K562 (cell line): Measurements from ENCODE around the gene SGTB. TPM values are rescaled to one million over a fixed set of nuclear protein-coding genes. Genes with fewer than 3 reads are reported as not detected.

Experiments used
- ATAC-seq: fragments of 200-7000 bp; cut with Tn5 transposase; 3 replicates; pipeline ENCODE4 v1.9.1; 2020; ENCODE audit warnings: moderate library complexity
- BruUV-seq: library from RNA; stranded (reverse); fragments of 400-500 nt; replicated peaks from 2 replicates; lab custom pipeline; 2021; lab: Mats Ljungman, UMichigan
- CTCF ChIA-PET: fragments of 300-600 bp; formaldehyde crosslinking; extraction: SDS; loops from one replicate; lab custom pipeline; 2021; ENCODE audit warnings: low intra/inter-chr PET ratio; lab: Yijun Ruan, JAX
- POLR2A ChIA-PET: fragments of 300-600, 350-650 bp; sonication (Branson Sonifier 250); formaldehyde crosslinking; extraction: SDS; loops from one replicate; lab custom pipeline; 2021; ENCODE audit warnings: antibody characterized with exemption, inconsistent platforms; lab: Yijun Ruan, JAX
- DNase-seq, 4 experiments: peaks; one replicate each; pipeline versions ENCODE4 v3.0.0 to v3.0.0-alpha.2; 2011 to 2018; ENCODE audit warnings: low spot score in 3 of 4, mixed read lengths in 3 of 4; ENCODE audit errors: extremely low read depth in 1 of 4
- FAIRE-seq: peaks from 2 replicates; lab custom pipeline; 2011; peaks lifted over from hg19 to GRCh38; lab: Jason Lieb, UNC
- H2AFZ ChIP-seq: 2 replicates; pipeline ENCODE4 v1.6.0; 2011; ENCODE audit warnings: low read depth, low read length, control low read depth, inconsistent platforms
- H3K27ac ChIP-seq: fragments of 200-600 bp; 3 replicates; pipeline ENCODE4 v1.8.0; 2011; ENCODE audit warnings: low read depth, mild to moderate bottlenecking, control low read depth, inconsistent platforms, low read length, moderate library complexity, mixed read lengths; ENCODE audit errors: extremely low read depth
- H3K27me3 ChIP-seq, 2 experiments: fragments of 300-600 bp in 1 of 2; 2 replicates in 1 of 2; 3 replicates in 1 of 2; pipeline versions ENCODE4 v1.6.0 to v1.8.0; 2011; ENCODE audit warnings: inconsistent platforms in 2 of 2, low read length in 2 of 2, mild to moderate bottlenecking in 1 of 2, mixed read lengths in 1 of 2, moderate library complexity in 1 of 2; ENCODE audit not compliant: control insufficient read depth in 2 of 2, insufficient read depth in 2 of 2
- H3K36me3 ChIP-seq: fragments of 300-600 bp; 3 replicates; pipeline ENCODE4 v1.8.0; 2011; ENCODE audit warnings: mild to moderate bottlenecking, low read length, inconsistent platforms; ENCODE audit not compliant: control insufficient read depth, insufficient read depth
- H3K4me1 ChIP-seq, 2 experiments: fragments of 200-600 bp in 1 of 2; replicated peaks in 1 of 2; 2 replicates in 1 of 2; 3 replicates in 1 of 2; pipeline versions ENCODE4 v1.5.1 to v1.8.0; 2011; ENCODE audit warnings: inconsistent platforms in 2 of 2, low read length in 2 of 2, mild to moderate bottlenecking in 1 of 2, mixed read lengths in 1 of 2, moderate library complexity in 1 of 2; ENCODE audit not compliant: control insufficient read depth in 2 of 2, insufficient read depth in 2 of 2
- H3K4me2 ChIP-seq: 2 replicates; pipeline ENCODE4 v1.6.1; 2011; ENCODE audit warnings: low read length, control low read depth, inconsistent platforms, mixed read lengths; ENCODE audit not compliant: insufficient read depth
- H3K4me3 ChIP-seq: fragments of 200-600 bp; sonication (generic), shearing (Covaris generic); 2 replicates; pipeline ENCODE4 v1.5.1; 2016; ENCODE audit warnings: control low read depth, inconsistent platforms
- H3K79me2 ChIP-seq: fragments of 200-600 bp; 3 replicates; pipeline ENCODE4 v1.8.0; 2011; ENCODE audit warnings: low read length, inconsistent platforms; ENCODE audit not compliant: control insufficient read depth, insufficient read depth
- H3K9ac ChIP-seq, 2 experiments: 2 replicates each; pipeline versions ENCODE4 v1.6.0 to v1.6.1; 2011; ENCODE audit warnings: low read depth in 2 of 2, low read length in 2 of 2, control low read depth in 1 of 2, inconsistent platforms in 1 of 2, mild to moderate bottlenecking in 1 of 2, mixed read lengths in 1 of 2; ENCODE audit not compliant: insufficient read depth in 1 of 2
- H3K9me1 ChIP-seq: one replicate; pipeline ENCODE4 v1.6.0; 2011; ENCODE audit warnings: inconsistent platforms, mild to moderate bottlenecking, low read length, moderate library complexity; ENCODE audit not compliant: control insufficient read depth, insufficient read depth
- H3K9me3 ChIP-seq: replicated peaks from 2 replicates; pipeline ENCODE4 v1.5.1; 2011; ENCODE audit warnings: low read depth, low read length, inconsistent platforms; ENCODE audit not compliant: control insufficient read depth, insufficient read depth
- H4K20me1 ChIP-seq: replicated peaks from 2 replicates; pipeline ENCODE4 v1.6.1; 2011; ENCODE audit warnings: low read length, inconsistent platforms, mixed read lengths; ENCODE audit not compliant: control insufficient read depth, insufficient read depth
- FOXP4 ChIP-seq: sonication (generic); formaldehyde crosslinking; IDR thresholded peaks from 2 replicates; pipeline ENCODE4 v1.8.0; 2022; ENCODE audit warnings: mild to moderate bottlenecking, missing genetic modification reagents, borderline replicate concordance
- MCM2 ChIP-seq: fragments of 450-650 bp; IDR thresholded peaks from 2 replicates; pipeline ENCODE4 v1.6.1; 2017; ENCODE audit warnings: low read depth, mild to moderate bottlenecking
- NFE2 ChIP-seq: IDR thresholded peaks from 2 replicates; pipeline ENCODE4 v1.6.1; 2014; ENCODE audit warnings: antibody characterized with exemption, low read depth
- NR2F6 ChIP-seq: fragments of 450-650 bp; formaldehyde crosslinking; IDR thresholded peaks from 2 replicates; pipeline ENCODE4 v1.4.0; 2020; ENCODE audit warnings: mild to moderate bottlenecking
- PBX2 ChIP-seq, 2 experiments: IDR thresholded peaks in 1 of 2; conservative IDR thresholded peaks in 1 of 2; 2 replicates each; pipeline ENCODE4 v1.6.1; 2016; ENCODE audit warnings: low read depth in 2 of 2, mild to moderate bottlenecking in 1 of 2, missing compliant biosample characterization in 1 of 2, missing genetic modification characterization in 1 of 2, moderate library complexity in 1 of 2
- ZBTB40 ChIP-seq, 2 experiments: fragments of 450-650 bp in 1 of 2; sonication (generic) in 1 of 2; formaldehyde crosslinking in 1 of 2; IDR thresholded peaks; 2 replicates each; pipeline versions ENCODE4 v1.7.1 to v1.9.0; 2016 to 2022; ENCODE audit warnings: inconsistent platforms in 1 of 2, mild to moderate bottlenecking in 1 of 2, missing genetic modification reagents in 1 of 2
- ZEB2 ChIP-seq: fragments of 450-650 bp; IDR thresholded peaks from 2 replicates; pipeline ENCODE4 v1.6.1; 2016
- in situ Hi-C: fragments of 300-500 bp; cut with MboI; formaldehyde crosslinking; loops from 4 replicates; pipeline ENCODE4 v1.15.0; 2018; ENCODE audit warnings: inconsistent platforms, mixed read lengths
- intact Hi-C: fragments of 100-400 bp; cut with micrococcal nuclease; formaldehyde crosslinking; loops from 2 replicates; pipeline ENCODE4 v1.14.2; 2022
- polyA plus RNA-seq, 8 experiments: library from polyadenylated mRNA; depleted of rRNA in 4 of 8; stranded (reverse) in 5 of 8; unstranded in 3 of 8; fragments of >200 nt; fragmentation: Nextera tagmentation in 2 of 8; fragmentation: Illumina TruSeq in 1 of 8; extraction: Ambion mirVana in 2 of 8; extraction: Trizol in 1 of 8; gene quantifications; 2 replicates each; pipeline versions ENCODE4 v1.2.1 to v1.2.3, GENCODE V29; 2011 to 2014; ENCODE audit warnings: inconsistent platforms in 1 of 8, missing spikeins in 1 of 8
- total RNA-seq, 7 experiments: library from RNA; depleted of rRNA in 6 of 7; stranded (reverse); fragments of >200 nt in 6 of 7; fragmentation: Illumina TruSeq in 2 of 7; extraction: Trizol in 2 of 7; gene quantifications; 2 replicates each; pipeline versions ENCODE4 v1.2.1 to v1.2.3, GENCODE V29; 2011 to 2021; ENCODE audit warnings: low replicate concordance in 1 of 7

Gene SGTB
- total and polyA plus RNA-seq, 9 of the 15 experiments (the other 6 are each of a cell fraction or from before 2014, with no cell fraction given), result 1.3 to 8.4 (median 4.8) TPM

GRCh38 chr5:65647941-65648340 is 74.0 kb downstream of the SGTB start:
- POLR2A ChIA-PET, result no interaction called here
- no peak for FAIRE-seq
- TF ChIP-seq PBX2 (CRISPR knock-in tag; IDR thresholded peaks at IDR 0.05; ENCODE audit: low read depth) (no peak), PBX2 (tag; conservative IDR thresholded peaks at IDR 0.05; ENCODE audit: low read depth) (no peak), NR2F6 (CRISPR knock-in tag) (no peak), ZEB2 (no peak), FOXP4 (CRISPR knock-in tag) (no peak), NFE2 (no peak), MCM2 (no peak), ZBTB40 (IDR thresholded peaks at IDR 0.05) (no peak), ZBTB40 (CRISPR knock-in tag; IDR thresholded peaks at IDR 0.05) (no peak)

More at GRCh38 chr5:65647941-65648340, 74.0 kb downstream of the SGTB start:
- no peak for ATAC-seq
- H3K4me3 ChIP-seq, result no peak overlapping the region
- intact Hi-C loops (no loop called here), in situ Hi-C loops (no loop called here)
- no peaks in the 10 kb centered on the region for H4K20me1 ChIP-seq
- H3K79me2 ChIP-seq, result no peaks in the 10 kb centered on the region
- no peaks in the 10 kb centered on the region for H3K27me3 ChIP-seq
- peaks cover 18% of the 10 kb centered on the region; the same call in 1 of the 3 replicates for H3K36me3 ChIP-seq
- BruUV-seq, result no TSS peak
- CTCF ChIA-PET, result no interaction called here
- no peaks in the 10 kb centered on the region for H3K9me1 ChIP-seq
- H3K9me3 ChIP-seq, result no peaks in the 10 kb centered on the region
- no peaks in the 10 kb centered on the region for H3K4me1 ChIP-seq
- H2AFZ ChIP-seq, result no peak overlapping the region
- H3K4me2 ChIP-seq, result no peak overlapping the region
- no peak overlapping the region for H3K9ac ChIP-seq
- DNase-seq, result no peak
- H3K27ac ChIP-seq, result no peak overlapping the region
